Measurements from ENCODE around the gene CACNA2D4. TPM values are rescaled to one million over a fixed set of nuclear protein-coding genes. Genes with fewer than 3 reads are reported as not detected.

The CACNA2D4 gene
- total RNA-seq, 1 experiment from 2014 or later = 0.37 TPM

GRCh38 chr12:1846421-1847405, 71.7 kb downstream of the CACNA2D4 start:
- Histone ChIP-seq H3K4me3 (ENCODE audit: low read length) (no peak overlapping the region), H4K20me1 (ENCODE audit: insufficient read depth, low read depth, low read length) (peaks cover 7% of the 10 kb centered on the region; the same call in 1 of the 2 replicates), H3K27me3 (ENCODE audit: low read length) (no peaks in the 10 kb centered on the region), H2AFZ (ENCODE audit: low read length) (no peak overlapping the region), H3K36me3 (ENCODE audit: insufficient read depth, low read length) (no peaks in the 10 kb centered on the region), H3K27ac (ENCODE audit: low read length) (no peak overlapping the region), H3K9me2 (replicated peaks; ENCODE audit: insufficient read depth, low read length) (no peaks in the 10 kb centered on the region), H3K4me1 (ENCODE audit: low read length) (peaks cover 44% of the 10 kb centered on the region), H3K9me3 (ENCODE audit: low read length) (no peaks in the 10 kb centered on the region), H3K4me2 (ENCODE audit: low read depth, low read length, poor library complexity, severe bottlenecking) (no peak overlapping the region), H3K79me2 (ENCODE audit: low read length) (no peaks in the 10 kb centered on the region), H3K9ac (ENCODE audit: low read length) (no peak overlapping the region)
- DNase-seq = no peak

GRCh38 chr12:1845886-1846285, 72.6 kb downstream of the CACNA2D4 start:
- no peak for DNase-seq
- Histone ChIP-seq H3K27me3 (ENCODE audit: low read length) (no peaks in the 10 kb centered on the region), H3K27ac (ENCODE audit: low read length) (no peak overlapping the region), H3K9me2 (replicated peaks; ENCODE audit: insufficient read depth, low read length) (no peaks in the 10 kb centered on the region), H3K4me1 (ENCODE audit: low read length) (peaks cover 44% of the 10 kb centered on the region), H3K4me2 (ENCODE audit: low read depth, low read length, poor library complexity, severe bottlenecking) (no peak overlapping the region), H3K79me2 (ENCODE audit: low read length) (no peaks in the 10 kb centered on the region), H3K4me3 (ENCODE audit: low read length) (no peak overlapping the region), H4K20me1 (ENCODE audit: insufficient read depth, low read depth, low read length) (peaks cover 7% of the 10 kb centered on the region; the same call in 1 of the 2 replicates), H3K9me3 (ENCODE audit: low read length) (no peaks in the 10 kb centered on the region), H3K36me3 (ENCODE audit: insufficient read depth, low read length) (no peaks in the 10 kb centered on the region), H2AFZ (ENCODE audit: low read length) (no peak overlapping the region), H3K9ac (ENCODE audit: low read length) (no peak overlapping the region)

DNA sequence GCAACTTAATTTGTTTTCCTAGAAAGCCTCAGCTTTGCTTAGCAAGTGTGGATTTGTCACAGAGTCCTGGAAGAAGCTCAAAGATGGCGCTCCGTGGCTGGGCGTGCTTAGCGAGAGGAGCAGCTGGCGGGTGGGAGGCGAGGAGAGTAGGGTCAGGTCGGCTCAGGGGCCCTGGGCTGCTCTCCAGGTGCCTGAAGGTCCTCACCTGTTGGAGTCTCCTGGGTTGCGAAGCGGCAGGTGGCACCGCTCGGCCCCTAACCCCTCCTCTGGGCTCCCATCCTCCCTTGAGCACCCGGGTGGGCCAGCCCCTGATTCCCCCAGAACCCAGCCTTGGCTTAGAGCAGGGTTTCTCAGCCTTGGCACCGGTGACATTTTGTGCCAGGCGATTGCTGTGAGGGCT, 73.0 kb downstream of the CACNA2D4 start:
- Histone ChIP-seq H4K20me1 (ENCODE audit: insufficient read depth, low read depth, low read length) (peaks cover 7% of the 10 kb centered on the region; the same call in 1 of the 2 replicates), H3K27me3 (ENCODE audit: low read length) (no peaks in the 10 kb centered on the region), H3K4me1 (ENCODE audit: low read length) (peaks cover 44% of the 10 kb centered on the region), H2AFZ (ENCODE audit: low read length) (no peak overlapping the region), H3K79me2 (ENCODE audit: low read length) (no peaks in the 10 kb centered on the region), H3K4me2 (ENCODE audit: low read depth, low read length, poor library complexity, severe bottlenecking) (peak overlapping the region; percentile 58), H3K9me3 (ENCODE audit: low read length) (no peaks in the 10 kb centered on the region), H3K9me2 (replicated peaks; ENCODE audit: insufficient read depth, low read length) (no peaks in the 10 kb centered on the region), H3K36me3 (ENCODE audit: insufficient read depth, low read length) (no peaks in the 10 kb centered on the region), H3K4me3 (ENCODE audit: low read length) (no peak overlapping the region), H3K27ac (ENCODE audit: low read length) (no peak overlapping the region), H3K9ac (ENCODE audit: low read length) (no peak overlapping the region)
- no peak for DNase-seq

- no peaks in the 10 kb centered on the region for H3K36me3 ChIP-seq (ENCODE audit: insufficient read depth, low read length)
- peaks cover 7% of the 10 kb centered on the region; the same call in 1 of the 2 replicates for H4K20me1 ChIP-seq (ENCODE audit: insufficient read depth, low read depth, low read length)
- H3K9me3 ChIP-seq (ENCODE audit: low read length) = no peaks in the 10 kb centered on the region
- H3K79me2 ChIP-seq (ENCODE audit: low read length) = no peaks in the 10 kb centered on the region
- H3K4me1 ChIP-seq (ENCODE audit: low read length) = peaks cover 44% of the 10 kb centered on the region
- H3K4me3 ChIP-seq (ENCODE audit: low read length) = no peak overlapping the region
- H3K9me2 ChIP-seq (replicated peaks; ENCODE audit: insufficient read depth, low read length) = no peaks in the 10 kb centered on the region
- no peak overlapping the region for H3K9ac ChIP-seq (ENCODE audit: low read length)
- peak overlapping the region; percentile 58 for H3K4me2 ChIP-seq (ENCODE audit: low read depth, low read length, poor library complexity, severe bottlenecking)
- peak; percentile 64 for DNase-seq
- no peaks in the 10 kb centered on the region for H3K27me3 ChIP-seq (ENCODE audit: low read length)
- H2AFZ ChIP-seq (ENCODE audit: low read length) = no peak overlapping the region
- no peak overlapping the region for H3K27ac ChIP-seq (ENCODE audit: low read length)
Measured at GRCh38 chr12:1844661-1845409, 73.6 kb downstream of the CACNA2D4 start.

DNA sequence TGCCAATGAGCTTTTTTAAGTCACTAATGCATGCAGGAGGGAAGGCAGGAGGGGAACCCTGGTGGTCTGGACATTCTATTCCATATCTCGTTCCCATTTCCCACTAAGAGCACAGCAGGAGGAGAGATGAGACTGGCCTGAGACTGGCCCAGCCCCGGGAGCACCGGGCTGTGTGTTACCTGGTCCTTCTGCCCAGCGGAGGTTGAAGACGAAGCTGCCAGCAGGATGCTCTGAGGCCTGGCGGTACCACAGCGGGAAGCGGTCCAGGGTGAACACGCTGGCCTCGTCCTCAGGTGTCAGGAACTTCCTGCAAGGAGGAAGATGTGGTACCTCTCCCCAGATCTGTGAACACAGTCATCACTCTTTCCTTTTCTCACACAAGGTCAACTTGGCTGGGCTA, 74.2 kb downstream of the CACNA2D4 start:
- no peak for DNase-seq
- no peaks in the 10 kb centered on the region for H3K27me3 ChIP-seq (ENCODE audit: low read length)
- no peaks in the 10 kb centered on the region for H3K9me2 ChIP-seq (replicated peaks; ENCODE audit: insufficient read depth, low read length)
- no peak overlapping the region for H3K4me2 ChIP-seq (ENCODE audit: low read depth, low read length, poor library complexity, severe bottlenecking)
- H3K27ac ChIP-seq (ENCODE audit: low read length) = no peak overlapping the region
- H4K20me1 ChIP-seq (ENCODE audit: insufficient read depth, low read depth, low read length) = peaks cover 7% of the 10 kb centered on the region; the same call in 1 of the 2 replicates
- peaks cover 43% of the 10 kb centered on the region for H3K4me1 ChIP-seq (ENCODE audit: low read length)
- no peak overlapping the region for H3K9ac ChIP-seq (ENCODE audit: low read length)
- H2AFZ ChIP-seq (ENCODE audit: low read length) = no peak overlapping the region
- H3K4me3 ChIP-seq (ENCODE audit: low read length) = no peak overlapping the region
- no peaks in the 10 kb centered on the region for H3K36me3 ChIP-seq (ENCODE audit: insufficient read depth, low read length)
- H3K79me2 ChIP-seq (ENCODE audit: low read length) = no peaks in the 10 kb centered on the region
- H3K9me3 ChIP-seq (ENCODE audit: low read length) = no peaks in the 10 kb centered on the region

DNA sequence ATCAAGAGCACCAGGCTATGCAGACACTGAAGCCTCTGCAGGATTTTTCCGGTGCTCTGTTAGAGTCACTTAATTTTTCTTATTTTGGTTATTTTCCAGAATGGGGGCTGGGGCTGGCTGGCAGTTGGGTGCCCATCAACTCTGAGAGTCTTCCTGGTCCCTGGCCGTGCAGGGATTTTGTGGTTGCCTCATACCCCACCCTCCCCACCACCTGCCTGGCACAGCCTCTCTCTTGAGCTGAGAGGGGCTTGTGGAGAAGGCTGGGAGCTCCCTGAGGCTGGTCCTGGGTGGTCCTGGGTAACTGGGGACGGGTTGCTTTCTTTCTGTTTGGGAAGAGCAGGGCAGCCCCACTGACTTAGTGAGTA, 74.8 kb downstream of the CACNA2D4 start:
- no peak overlapping the region for H3K9ac ChIP-seq (ENCODE audit: low read length)
- no peak overlapping the region for H3K4me2 ChIP-seq (ENCODE audit: low read depth, low read length, poor library complexity, severe bottlenecking)
- H3K4me3 ChIP-seq (ENCODE audit: low read length) = no peak overlapping the region
- no peak for DNase-seq
- H3K27ac ChIP-seq (ENCODE audit: low read length) = no peak overlapping the region
- H3K4me1 ChIP-seq (ENCODE audit: low read length) = peaks cover 38% of the 10 kb centered on the region
- no peaks in the 10 kb centered on the region for H3K79me2 ChIP-seq (ENCODE audit: low read length)
- H3K36me3 ChIP-seq (ENCODE audit: insufficient read depth, low read length) = no peaks in the 10 kb centered on the region
- no peaks in the 10 kb centered on the region for H3K9me3 ChIP-seq (ENCODE audit: low read length)
- H3K9me2 ChIP-seq (replicated peaks; ENCODE audit: insufficient read depth, low read length) = no peaks in the 10 kb centered on the region
- H2AFZ ChIP-seq (ENCODE audit: low read length) = no peak overlapping the region
- no peaks in the 10 kb centered on the region for H3K27me3 ChIP-seq (ENCODE audit: low read length)
- peaks cover 7% of the 10 kb centered on the region; the same call in 1 of the 2 replicates for H4K20me1 ChIP-seq (ENCODE audit: insufficient read depth, low read depth, low read length)

DNA sequence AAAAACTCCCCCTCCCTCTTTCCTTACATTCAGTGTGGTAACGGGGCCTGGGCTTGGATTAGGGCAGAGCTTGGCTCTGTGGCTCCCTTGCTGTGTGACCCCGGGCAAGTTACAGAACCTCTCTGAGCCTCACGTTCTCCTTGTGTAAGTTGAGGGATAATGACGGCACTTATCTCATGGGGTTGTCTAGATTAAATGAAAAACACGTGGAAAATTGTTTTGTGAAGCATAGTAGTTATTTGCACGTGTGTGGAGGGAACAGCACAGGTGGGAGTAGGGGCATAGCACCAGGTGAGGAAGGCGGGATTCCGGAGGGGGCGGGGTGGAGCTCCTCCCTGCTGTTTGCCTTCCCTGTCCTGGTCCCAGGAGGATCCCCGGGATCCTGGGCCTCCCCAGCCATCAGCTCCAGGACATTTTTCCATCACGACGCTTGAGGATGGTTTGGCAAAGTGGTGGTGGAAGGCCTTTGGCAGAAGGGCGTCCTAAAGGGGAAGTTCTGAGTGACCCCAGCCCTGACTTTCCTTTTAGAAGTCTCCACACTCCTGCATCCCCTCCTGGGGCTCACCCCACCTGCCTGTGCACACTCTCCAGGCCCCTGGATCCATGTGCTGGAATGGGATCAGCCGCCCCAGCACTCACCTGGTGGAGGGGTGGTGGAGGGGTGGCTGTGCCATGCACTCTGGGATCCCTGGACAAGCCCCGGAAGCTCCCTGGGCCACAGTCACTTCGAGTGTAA, 75.4 kb downstream of the CACNA2D4 start:
- Histone ChIP-seq H3K4me3 (ENCODE audit: low read length) (no peak overlapping the region), H3K9ac (ENCODE audit: low read length) (no peak overlapping the region), H3K36me3 (ENCODE audit: insufficient read depth, low read length) (no peaks in the 10 kb centered on the region), H3K9me3 (ENCODE audit: low read length) (no peaks in the 10 kb centered on the region), H3K79me2 (ENCODE audit: low read length) (no peaks in the 10 kb centered on the region), H3K4me2 (ENCODE audit: low read depth, low read length, poor library complexity, severe bottlenecking) (peak overlapping the region; percentile 50), H3K27me3 (ENCODE audit: low read length) (no peaks in the 10 kb centered on the region), H4K20me1 (ENCODE audit: insufficient read depth, low read depth, low read length) (peaks cover 7% of the 10 kb centered on the region; the same call in 1 of the 2 replicates), H3K27ac (ENCODE audit: low read length) (no peak overlapping the region), H2AFZ (ENCODE audit: low read length) (no peak overlapping the region), H3K9me2 (replicated peaks; ENCODE audit: insufficient read depth, low read length) (no peaks in the 10 kb centered on the region), H3K4me1 (ENCODE audit: low read length) (peaks cover 38% of the 10 kb centered on the region)
- DNase-seq = no peak
